GM18519 (cell line): Measurements from ENCODE around the gene AK9.

Experiments used
- ATAC-seq: cut with Tn5 transposase; IDR thresholded peaks from one replicate; pipeline ENCODE4 v1.9.1; 2021; ENCODE audit warnings: mild to moderate bottlenecking, moderate library complexity; ENCODE audit not compliant: unreplicated experiment, low FRiP score

AK9 gene

DNA sequence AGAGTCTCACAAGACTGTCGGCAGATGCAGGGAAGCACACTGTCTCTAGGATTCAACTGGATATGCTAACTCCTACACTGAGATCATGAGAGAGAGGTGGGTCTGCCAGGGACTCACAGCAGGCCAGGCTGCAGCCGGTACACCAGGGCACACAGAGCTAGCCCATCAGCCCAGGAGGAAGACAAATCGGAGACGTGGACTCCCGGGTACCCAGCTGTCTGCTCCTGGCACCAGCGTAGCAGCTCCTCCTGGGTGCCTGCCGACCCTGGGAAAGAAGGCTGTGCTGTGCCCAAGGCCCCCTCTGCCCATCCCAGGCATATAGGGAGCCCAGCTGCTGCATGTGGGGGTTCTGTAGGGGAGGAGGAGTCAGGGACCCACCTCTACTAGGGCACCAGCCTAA lies 242.4 kb downstream of the AK9 start:
- ATAC-seq: no peak

DNA sequence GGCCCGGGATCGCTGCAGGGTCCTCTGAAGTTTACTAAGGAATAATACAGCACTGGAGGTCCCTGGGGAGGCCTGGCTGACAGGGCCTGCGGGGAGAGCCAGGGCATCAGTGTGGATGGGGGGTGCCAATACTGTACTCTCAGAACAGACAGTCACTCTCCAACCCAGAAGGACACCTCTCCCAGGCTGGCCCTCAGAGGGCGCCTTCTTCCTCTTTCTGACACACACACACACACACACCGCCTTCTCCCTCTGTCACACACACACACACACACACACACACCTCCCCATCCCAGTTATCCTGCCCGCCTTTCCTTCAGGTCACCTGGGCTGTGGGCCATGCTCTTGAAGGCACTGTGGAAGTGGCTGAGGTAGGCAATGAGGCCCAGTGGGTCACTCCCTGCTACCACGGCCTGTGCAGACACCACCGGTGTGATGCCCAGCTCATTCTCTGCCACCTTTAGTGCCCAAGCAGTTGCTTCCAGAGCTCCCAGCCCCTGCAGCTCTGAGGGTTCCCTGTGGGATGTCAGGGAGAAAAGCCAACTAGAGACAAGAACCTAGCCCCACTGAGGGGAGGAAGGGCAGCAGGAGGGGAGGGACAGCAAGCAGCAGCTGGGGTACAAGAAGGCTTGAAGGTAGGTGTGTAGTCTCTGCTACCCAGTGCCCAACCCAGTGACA lies 243.0 kb downstream of the AK9 start:
- no peak for ATAC-seq

DNA sequence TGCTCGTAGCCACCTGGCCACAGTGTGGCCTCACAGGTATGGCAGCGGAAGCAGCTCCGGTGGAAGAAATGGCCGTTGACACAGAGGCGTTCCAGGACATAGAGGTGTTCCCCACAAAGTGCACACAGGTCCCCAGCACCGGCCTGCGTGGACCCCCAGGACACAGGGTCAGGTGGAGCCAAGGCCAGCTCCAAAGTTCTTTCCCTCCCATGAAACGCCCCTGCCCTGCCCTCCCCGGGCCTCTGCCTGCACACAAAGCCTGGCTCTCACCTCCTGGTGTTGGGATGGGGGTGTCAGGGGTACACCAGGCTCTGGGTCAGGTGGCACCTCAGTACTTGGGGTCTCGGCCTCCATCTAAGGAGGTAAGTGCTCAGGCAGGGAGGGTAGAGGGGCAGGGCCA lies 243.9 kb downstream of the AK9 start:
- ATAC-seq: no peak

DNA sequence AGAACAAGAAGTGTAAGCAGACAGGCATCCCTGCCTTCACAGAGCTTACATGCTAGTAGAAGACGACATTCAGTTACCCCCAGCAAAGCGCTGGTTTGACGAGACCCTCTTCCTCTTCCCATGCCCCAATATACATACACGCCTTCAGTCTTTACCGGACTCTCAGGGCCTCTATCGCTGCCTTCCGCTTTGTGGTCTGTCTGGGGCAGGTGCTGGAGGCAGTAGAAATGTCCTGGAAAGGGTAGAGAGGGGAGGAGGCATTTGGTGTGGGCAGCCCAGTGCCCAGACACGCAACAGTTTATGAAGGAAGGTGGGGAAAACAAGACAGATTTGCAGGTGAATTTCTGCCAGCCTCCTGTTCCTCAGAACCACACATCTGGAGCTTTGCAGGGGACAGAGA lies 244.5 kb downstream of the AK9 start:
- ATAC-seq: no peak

DNA sequence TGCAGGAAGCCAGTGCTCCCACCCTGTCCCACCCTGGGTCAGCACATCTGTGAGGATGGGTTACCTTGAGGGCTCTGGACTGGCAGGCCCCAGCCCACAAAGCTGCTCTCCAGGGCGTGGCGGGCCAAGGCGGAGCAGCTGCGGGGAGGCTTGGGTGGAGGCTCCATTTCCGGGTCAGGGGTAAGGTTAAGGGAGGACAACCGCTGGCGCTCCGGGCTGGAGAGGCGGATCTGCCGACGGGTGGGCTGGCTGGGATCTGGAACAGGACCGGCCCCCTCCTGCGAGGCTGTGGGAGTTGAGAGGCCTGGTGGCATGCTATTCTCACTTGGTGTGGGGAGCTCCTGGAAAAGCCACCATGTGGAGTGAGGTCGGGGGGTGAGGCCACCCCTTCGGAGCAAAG lies 244.9 kb downstream of the AK9 start:
- no peak for ATAC-seq

DNA sequence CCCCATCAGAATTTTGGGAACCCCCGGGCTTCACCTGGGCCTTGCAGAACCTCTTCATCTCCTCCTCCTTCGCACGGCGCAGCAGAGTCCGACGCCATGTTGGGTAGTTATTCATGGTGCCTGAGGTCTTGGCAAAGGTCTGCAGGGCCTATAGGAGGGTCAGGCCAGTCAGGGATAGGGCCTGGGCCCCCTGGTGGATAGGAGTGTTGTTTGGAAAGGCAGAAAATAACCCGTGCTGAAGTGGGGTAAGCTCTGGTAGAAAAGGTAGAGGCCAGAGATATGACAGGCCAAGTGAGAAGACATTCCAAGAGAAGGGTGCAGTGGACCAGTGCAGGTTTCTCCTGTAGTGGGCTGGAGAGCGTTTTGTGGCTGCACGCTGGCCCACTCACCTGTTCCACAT lies 245.6 kb downstream of the AK9 start:
- ATAC-seq: no peak

DNA sequence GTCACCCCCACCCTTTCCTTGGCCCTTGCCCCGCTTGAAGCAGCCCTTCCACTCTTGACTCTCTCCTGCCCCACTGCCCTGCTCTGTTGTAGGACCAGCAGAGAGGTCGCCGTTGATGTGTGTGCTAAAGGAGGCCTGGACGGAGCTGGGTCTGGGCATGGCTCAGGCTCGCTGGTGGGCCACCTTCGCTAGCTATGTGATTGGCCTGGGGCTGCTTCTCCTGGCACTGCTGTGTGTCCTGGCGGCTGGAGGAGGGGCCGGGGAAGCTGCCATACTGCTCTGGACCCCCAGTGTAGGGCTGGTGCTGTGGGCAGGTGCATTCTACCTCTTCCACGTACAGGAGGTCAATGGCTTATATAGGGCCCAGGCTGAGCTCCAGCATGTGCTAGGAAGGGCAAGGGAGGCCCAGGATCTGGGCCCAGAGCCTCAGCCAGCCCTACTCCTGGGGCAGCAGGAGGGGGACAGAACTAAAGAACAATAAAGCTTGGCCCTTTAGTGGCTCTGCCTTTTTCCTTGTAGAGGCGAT lies 247.5 kb downstream of the AK9 start:
- no peak for ATAC-seq
